Coronary artery (tissue), 2 donors: ENCODE measurements around the gene CST4.
"Not testable (repeated sequence)": the region's sequence is repeated elsewhere in the genome, so short reads cannot be mapped to it uniquely, and the experiment has no call there.

ENCODE experiments used
- DNase-seq: peaks from one replicate; pipeline ENCODE4 v3.0.0-alpha.2; 2017; ENCODE audit warnings: low spot score
- H3K27ac ChIP-seq, 2 donors: fragments of 200-600 bp; sonication (generic); one replicate each; pipeline ENCODE4 v1.5.1; 2016 to 2019
- H3K4me3 ChIP-seq: fragments of 200-600 bp; sonication (generic); 2 replicates; pipeline ENCODE4 v1.5.1; 2016; ENCODE audit warnings: mild to moderate bottlenecking, moderate library complexity
- CTCF ChIP-seq: fragments of 200-600 bp; sonication (generic); IDR thresholded peaks from one replicate; pipeline ENCODE4 v1.5.1; 2019; ENCODE audit warnings: antibody characterized with exemption

CST4 gene

DNA sequence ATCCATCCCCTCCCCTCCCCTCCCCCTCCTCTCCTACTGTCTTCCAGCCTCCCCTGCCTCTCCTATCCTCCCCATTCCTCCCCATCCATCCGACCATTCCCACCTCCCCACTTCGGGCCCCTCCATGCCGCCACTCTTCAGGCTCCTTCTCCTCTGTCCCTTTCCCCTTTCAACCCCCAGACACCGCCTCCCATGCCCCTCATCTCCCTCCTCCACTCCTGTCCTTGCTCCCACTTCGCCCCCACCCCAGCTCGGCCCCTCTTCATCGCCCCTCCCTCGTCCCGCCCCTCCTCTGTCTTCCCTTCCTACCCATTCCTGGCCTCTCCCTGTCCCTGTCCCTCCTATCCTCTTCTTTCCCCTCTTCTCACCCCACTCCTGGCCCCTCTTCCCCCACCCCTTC, 50.5 kb downstream of the CST4 start:
- no peak for TF ChIP-seq CTCF
- peak overlapping the region; percentile 91 for H3K4me3 ChIP-seq
- peak overlapping the region; percentile 76 to 97 for H3K27ac ChIP-seq
- DNase-seq, result no peak

DNA sequence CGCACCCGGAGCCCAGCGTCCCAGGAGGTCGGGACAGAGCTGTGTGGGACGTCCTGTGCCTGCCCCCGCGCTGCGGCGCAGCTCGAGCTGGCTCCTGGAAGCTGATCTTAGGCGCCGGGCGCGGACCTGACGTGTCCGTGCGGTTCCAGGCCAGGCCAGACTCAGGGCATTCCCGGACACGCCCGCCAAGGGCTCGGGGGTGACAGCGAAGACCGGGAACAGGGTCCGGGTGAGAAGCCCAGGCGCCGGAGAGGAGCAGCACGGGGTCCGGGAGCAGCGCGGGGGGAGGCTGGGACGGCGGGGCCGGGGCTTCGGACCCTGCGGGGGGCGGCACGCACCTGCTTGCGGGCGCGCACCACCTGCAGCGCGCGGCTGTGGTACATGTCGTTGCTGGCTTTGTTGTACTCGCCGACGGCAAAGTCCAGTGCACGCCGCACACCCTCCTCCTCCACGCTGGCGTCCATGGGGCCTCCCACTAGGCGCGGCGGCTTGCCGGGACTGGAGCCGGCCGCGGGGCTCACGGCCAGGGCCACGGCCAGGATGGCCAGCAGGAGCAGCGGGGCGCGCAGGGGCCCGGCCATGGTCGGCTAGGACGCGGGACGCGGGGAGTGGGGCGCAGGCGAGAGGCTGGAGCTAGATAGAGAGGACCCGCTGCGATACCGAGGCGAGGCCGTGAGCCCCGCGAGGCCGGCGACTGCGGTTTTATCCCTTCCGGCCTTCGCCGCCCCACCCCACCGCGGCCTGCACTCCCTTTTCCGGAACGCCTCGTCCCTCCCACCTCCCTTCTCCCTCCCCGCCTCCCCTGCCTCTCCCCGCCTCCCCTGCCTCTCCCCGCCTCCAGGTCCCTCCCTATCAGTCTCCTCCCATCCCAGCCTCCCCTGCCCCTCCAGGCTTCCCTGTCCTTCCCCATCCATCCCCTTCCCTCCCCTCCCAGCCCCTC, 51.3 kb downstream of the CST4 start, which contains the start of gene CST3:
TSS of gene CST3 (minus strand) at position 674 of the 940 bp plus-strand sequence. CDS start at position 581, 93 bp downstream.
- peak; percentile 92 for DNase-seq
- no peak for TF ChIP-seq CTCF
- Histone ChIP-seq H3K27ac (peak within 1 kb of the TSS; percentile 76 to 97), H3K4me3 (peak within 1 kb of the TSS; percentile 91)

DNA sequence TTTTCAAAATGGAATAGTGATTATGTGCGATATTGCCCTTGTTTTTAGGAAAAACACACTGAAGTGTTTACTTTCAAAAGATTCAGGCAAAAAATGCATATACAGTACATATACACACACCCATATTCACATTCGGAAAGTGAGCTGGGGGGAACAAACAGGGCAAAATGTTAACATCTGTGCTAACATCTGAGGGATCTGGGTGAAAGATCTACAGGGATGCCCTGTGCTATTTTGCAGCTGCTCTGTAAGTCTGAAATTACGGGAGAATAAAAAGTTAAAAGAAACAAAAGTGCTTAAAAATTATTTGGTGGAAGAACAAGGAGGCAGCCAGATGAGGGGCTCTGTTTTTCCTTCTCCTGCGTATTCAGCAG, 51.9 kb downstream of the CST4 start:
- Histone ChIP-seq H3K27ac (peak overlapping the region; percentile 76 to 97), H3K4me3 (peak overlapping the region; percentile 91)
- TF ChIP-seq CTCF, result no peak
- DNase-seq, result no peak

- TF ChIP-seq CTCF, result no peak
- Histone ChIP-seq H3K27ac (peak overlapping the region; percentile 76 to 97), H3K4me3 (peak overlapping the region; percentile 91)
- no peak for DNase-seq
Observed at GRCh38 chr20:23636182-23636907, 52.5 kb downstream of the CST4 start.

GRCh38 chr20:23635768-23636090, 53.1 kb downstream of the CST4 start:
- H3K27ac ChIP-seq, result peak overlapping the region in 1 of 2 donors; percentile 97
- DNase-seq, result not testable (repeated sequence)
- H3K4me3 ChIP-seq, result peak overlapping the region; percentile 91
